CD4-positive, alpha-beta T cell treated with Interleukin-15 for 1 hour (primary cell): ENCODE data around the gene RAB17.

Experiments
- DNase-seq: peaks from one replicate; pipeline ENCODE4 v3.0.0-alpha.2; 2020

Gene RAB17

DNA sequence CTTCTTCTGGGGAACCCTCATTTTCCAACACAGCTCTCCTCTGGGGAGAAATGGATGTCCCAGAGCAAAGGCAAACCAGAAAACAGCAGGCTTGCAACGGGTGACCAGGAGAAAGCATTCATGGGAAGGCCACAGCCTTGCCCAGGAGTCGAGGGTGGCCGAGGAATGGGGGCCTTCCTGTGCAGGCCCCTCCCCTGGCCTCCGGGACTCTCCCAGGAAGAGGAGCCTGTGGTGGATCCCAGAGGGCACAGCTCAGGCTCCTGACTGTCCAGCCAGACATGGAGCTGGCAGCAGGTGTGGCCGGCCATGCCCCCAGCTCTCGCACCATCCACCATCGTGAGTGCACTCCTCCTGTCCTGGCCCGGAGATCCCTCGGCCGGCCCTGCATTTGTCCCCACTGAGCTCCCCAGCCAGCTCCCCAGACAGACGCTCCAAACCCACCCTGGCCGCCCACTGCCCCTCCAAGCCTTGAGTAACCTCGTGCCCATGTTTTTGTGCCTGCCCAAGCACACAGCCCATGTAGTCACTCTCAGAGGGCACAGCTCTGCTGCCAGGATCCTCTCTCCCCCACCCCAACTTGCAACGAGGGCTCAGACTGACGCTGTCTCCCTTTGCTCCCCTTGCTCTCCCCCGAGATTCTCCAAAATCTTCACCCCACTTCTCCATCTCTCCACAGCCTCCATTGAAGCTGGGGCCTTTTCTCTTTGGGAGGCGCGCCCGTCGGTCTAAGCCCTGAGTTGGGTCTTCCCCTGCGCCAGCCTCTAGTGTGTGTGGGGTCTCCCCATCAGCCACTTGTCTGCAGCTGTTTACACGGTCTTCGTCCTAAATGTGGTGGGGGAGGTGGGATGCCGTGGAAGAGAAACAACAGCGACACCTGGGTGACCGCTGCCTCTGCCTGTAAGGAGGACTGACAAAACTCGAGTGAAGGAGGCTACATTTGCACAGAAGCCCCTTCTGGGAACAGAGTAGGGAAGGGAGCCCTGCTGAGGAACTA is 14.4 kb downstream of the RAB17 start:
- DNase-seq: no peak

DNA sequence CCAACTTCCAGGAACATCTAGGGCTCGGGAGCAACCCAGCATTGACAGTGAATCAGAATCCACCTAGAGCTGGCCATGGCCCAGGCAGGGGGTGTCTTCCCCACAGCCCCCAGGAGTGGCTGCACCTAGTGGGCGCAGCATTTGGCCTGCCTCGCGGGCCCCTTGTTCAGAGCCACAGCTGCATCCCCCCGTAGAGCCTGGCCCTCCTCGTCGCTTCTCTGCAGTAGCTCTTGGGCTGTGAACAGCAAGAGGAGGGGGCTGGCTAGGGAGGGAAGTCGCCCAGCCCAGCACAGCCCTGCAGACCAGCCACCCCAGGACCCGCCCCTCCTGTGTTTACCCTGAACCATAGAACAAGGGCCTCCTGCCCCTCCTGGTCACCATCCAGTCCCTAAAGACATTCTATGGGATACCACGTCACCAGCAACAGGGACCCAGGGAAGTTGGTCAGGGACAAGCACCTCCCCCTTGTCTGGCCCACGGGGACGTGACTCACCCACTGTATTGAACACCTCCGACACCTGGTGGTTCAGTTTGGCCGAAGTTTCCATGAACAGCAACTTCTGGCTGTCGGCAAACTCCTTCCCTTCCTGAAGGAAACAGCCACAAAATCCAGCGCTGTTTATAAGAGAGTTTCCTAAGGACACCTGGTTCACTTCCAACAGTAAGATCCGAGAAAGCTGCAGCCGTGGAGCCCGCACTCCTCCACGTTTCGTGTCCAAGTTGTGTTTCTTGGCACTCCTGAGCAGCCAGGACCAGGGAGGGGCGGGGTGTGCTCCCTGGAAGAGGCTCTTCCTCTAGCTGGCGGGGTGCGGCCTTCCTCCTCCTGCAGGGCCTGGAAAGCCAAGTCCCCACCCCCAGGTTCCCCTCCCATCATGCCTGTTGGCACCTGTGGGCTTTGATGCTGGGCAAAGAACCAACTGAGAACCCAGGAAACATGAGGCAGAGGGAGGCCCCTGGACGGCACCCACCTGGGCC is 15.4 kb downstream of the RAB17 start:
- no peak for DNase-seq

GRCh38 chr2:237574467-237574866 is 16.1 kb downstream of the RAB17 start:
- no peak for DNase-seq

- DNase-seq: no peak
Observed at GRCh38 chr2:237573721-237574415, 16.7 kb downstream of the RAB17 start.

- no peak for DNase-seq
Observed at GRCh38 chr2:237572742-237573101, 17.8 kb downstream of the RAB17 start.

DNA sequence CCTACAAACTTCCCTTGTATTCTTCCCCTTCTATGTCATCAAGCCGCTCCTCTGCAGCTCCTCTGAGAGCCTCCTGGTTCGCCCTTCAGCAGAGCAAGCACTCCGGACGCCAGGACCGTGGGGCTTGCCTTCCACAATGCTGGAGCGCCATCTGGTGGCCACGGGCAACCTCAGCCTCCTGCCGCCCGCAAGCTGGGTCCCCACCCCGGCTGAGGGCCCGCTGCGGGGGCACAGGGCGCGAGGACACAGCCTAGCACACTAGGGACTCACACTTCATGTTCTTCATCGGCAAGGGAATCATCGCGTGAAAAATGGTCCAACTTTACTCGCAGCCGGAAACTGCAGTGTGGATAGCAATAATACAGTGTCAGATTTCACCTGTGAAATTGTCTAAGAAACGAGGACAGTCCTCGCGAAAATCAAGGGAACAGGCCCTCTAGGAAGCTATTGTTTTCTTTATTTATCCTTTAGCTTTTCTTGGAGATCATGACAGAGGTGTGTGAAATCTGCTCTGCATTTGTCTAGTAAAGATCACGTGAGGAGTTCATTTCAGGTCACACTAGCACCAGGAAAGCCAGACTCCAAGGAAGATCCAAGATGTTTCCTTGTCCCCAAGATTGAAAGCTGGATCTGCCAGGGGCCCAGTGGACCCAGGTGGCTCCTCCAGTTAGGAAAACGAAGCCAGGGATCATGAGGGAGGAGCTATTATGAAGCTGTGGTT is 18.4 kb downstream of the RAB17 start:
- DNase-seq: peak; percentile 81

DNA sequence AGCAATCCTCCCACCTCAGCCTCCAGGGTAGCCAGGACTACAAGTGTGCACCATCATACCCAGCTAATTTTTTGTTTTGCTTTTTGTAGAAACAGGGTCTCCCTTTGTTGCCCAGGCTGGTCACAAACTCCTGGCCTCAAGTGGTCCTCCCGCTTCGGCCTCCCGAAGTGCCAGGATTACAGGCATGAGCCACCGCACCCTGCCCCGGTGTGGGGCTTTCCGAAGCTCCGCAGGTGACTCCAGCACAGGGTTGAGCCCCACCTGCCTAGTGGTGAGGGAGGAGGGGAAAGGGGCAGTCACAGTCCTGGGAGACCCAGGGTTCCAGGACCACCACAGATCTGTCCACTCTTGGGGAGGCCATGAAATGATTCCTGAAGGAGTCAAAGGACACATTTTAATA is 19.0 kb downstream of the RAB17 start:
- no peak for DNase-seq

DNA sequence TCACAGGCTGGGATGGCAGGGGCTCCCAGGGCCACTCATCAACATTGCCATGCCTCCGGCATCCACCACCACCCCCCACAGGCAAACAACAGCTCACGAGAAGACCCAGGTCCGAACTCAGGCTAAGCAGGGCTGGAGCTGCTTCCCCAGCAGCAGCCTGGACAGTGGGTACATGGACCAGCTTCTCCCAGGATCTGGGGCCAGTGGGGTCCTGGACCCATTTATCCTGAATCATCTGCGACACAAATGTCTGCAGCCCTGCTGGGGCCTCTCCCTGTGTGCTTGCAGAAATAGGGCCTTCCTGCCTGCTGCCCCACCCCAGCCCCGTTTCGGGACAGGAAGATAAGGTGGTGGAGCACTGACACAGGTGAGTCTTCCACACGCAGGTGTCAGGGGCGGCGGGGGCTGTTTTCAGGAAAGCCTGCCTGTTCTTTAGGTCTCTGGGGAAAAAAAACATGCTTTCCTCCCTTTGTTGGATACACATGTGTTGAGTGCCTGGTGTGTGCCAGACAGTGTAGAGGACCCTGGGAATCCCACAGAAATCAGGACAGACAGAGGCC is 19.7 kb downstream of the RAB17 start:
- DNase-seq: no peak

GRCh38 chr2:237569896-237570295 is 20.6 kb downstream of the RAB17 start:
- no peak for DNase-seq

DNA sequence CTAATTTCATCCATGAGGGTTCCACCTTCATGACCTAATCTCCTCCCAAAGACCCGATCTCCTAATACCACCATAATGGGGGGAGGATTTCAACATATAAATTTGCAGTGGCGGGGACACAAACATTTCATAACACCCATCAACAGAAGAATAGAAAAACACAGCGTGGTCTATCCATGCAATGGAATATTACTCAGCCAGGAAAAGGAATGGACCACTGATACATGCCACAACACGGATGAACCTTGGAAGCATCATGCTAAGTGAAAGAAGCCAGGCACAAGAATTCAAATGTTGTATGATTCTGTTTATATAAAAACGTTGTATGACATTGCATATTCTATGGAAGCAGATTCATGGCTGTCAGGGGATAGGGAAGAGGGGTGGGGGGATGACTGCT is 21.5 kb downstream of the RAB17 start:
- no peak for DNase-seq

DNA sequence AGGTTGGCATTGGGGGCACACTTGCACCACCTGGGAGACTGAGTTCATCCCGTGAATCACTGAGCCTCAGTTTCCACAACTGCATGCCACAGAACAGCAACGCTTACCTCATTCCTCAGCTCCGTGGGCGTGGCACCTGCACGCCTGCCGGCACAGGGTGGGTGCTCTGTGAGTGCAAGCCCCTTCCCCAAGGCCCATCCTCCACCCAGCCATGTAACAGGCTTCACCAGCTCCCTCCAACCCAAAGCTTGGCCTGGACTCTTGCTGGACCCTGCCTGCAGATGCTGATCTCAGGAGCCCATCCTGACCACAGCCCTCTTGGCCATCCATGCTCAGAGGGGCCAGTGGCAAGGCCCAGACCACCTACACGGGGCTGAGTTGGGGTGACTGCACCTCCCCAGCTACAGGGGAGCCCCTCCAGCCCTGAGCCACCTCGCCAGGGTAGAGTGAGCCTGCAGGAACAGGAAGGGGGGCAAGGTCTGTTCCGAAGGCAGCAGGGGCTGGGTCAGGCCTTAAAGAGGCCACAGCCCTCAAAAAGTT is 22.3 kb downstream of the RAB17 start:
- DNase-seq: no peak

DNA sequence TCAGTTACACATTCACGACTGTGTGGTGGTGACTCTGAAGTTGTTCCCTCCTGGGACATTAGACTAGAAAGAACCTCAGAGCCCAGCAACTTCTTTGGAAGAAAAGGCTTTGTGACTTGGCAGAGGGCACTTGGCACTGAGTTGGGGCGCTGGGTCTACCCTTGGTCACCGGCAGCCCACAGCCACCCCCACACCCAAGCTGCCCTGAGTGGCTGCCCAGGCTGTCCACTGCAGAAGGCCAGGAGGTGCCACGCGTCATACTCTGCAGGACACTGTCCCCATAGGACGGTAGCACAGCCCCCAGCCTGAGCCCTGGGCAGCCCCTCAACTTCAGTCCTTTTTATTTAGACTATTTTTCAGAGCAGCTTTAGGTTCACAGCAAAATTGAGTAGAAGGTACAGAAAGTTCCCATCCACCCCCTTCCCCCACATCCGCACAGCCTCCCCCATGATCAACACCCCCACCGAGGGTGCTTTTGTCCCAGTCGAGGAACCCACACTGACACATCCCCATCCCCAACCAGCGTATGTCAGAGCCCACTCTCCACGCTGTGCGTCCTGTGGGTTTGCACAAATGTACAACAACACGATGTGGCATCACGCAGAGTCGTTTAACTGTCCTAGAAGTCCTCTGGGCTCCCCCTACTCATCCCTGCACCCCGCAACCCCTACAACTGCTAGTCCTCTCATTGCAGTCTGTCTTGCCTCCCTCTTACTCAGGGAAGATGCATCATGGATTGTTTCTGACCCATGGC is 23.1 kb downstream of the RAB17 start:
- no peak for DNase-seq

DNA sequence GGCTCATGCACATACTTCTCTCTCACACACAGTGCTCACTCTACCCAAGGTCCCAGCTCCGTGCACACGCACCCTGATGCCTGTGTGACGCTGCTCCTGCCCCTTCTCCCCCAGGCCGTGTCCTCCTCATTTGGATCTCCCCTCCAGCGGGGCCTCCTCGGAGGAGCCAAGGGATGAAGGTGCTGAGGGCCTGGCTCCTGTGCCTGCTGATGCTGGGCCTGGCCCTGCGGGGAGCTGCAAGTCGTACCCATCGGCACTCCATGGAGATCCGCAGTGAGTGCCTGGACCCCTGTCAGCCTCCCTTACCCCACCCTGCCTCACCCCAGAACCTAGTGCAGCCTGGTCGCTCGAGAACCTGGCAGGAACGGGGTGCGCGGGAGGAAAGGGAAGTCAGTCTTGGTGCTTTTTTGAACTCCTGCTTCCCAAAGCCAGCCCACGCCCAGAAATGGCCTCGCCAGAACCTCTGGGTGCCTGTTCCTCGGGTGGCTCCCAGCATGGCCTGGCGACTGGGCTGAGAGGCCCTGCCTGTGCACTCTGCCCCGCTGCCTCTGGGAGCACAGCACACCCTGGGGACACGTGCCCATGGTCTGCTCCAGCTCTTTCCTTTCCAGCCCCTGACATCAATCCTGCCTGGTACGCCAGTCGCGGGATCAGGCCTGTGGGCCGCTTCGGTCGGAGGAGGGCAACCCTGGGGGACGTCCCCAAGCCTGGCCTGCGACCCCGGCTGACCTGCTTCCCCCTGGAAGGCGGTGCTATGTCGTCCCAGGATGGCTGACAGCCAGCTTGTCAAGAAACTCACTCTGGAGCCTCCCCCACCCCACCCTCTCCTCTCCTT is 23.9 kb downstream of the RAB17 start, which contains the start of gene PRLH:
Gene PRLH (plus strand): TSS at position 174 of the 835 bp plus-strand sequence. CDS start 0 bp downstream, at position 174.
- DNase-seq: no peak

DNA sequence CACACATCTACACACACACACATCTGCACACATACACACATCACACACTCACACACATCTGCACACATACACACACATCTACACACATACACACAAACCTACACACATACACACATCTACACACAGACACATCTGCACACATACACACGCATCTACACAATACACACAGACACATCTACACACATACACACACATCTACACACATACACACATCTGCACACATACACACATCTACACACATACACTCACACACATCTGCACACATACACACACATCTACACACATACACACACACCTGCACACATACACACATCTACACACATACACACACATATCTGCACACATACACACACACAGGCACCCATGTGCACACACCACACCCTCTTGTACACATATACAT is 24.6 kb downstream of the RAB17 start:
- no peak for DNase-seq

DNA sequence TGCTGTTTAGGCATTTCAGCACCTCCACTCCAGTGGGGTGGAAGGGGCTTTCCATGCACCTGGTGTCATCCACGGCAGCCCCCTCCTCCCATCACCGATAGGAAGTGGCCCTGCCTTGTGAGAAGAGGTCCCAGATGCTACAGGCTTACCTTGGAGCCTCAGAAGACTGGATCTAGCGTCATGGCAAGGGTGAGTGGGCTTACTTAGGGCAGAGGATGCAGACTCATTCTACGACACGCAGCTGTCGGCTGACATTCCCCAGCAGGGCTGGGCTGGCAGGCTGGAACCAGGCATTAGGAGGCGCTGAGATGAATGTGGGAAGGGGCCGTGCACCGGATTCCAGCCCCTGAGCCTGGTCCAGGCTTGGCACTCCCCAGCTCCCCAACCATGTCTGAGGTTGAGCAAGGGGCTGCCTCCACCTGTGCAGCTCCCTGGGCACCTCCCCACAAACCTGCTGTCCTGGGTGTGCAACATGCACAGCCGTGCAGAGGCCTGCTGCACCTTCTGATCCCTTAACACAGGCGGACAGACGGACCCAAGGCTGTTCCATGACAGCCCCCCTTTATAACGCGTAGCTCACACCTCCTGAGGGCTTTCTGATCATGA is 25.9 kb downstream of the RAB17 start:
- no peak for DNase-seq

DNA sequence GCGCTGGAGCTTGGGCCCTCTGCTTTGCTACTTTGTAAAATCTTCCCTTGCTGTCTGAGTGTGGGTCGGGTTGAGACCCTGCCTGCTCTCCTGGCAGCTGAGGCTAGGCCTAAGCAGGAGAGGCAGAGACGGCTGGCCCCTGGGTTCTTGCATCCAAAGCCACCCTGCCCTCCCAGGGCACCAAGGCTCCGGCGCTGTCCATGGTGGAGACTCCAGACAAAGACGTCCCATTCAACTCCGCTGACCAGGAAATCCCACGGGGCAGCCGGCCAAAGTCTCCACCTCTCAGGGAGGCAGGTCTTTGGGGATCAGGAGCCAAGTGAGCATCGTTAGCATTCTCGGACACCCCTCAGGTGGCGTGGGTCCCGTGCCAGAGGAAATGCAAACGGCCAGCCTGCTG is 26.7 kb downstream of the RAB17 start:
- DNase-seq: no peak

- no peak for DNase-seq
Observed at GRCh38 chr2:237561221-237561620, 29.3 kb downstream of the RAB17 start.

- no peak for DNase-seq
Observed at GRCh38 chr2:237558961-237559641, 31.4 kb downstream of the RAB17 start.

DNA sequence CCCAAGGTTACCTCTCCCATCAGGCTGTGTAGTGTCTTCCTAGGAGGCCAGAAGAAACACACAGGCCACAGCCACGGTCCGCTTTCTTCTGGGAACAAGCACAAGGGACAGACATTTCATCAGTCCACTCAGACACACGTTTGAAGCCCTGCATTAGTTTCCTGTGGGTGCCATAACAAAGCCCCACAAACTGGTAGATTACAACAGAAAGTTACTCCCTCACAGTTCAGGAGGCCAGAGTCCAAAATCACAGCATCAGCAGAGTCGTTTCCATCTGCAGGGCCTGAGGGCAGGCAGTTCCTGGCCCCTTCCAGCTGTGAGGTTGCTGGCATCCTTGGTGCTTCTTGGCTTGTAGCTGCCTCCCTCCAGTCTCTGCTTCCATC is 32.9 kb downstream of the RAB17 start:
- DNase-seq: no peak
